Subcutaneous adipose tissue (tissue), 4 donors: Measurements from ENCODE around the gene MYZAP. TPM values are rescaled to one million over a fixed set of nuclear protein-coding genes. Genes with fewer than 3 reads are reported as not detected.

Experiments used
- CTCF ChIP-seq: fragments of 450-650 bp; IDR thresholded peaks from one replicate; pipeline ENCODE4 v1.5.1; 2016; ENCODE audit warnings: low read depth, mild to moderate bottlenecking, control low read depth, antibody characterized with exemption, moderate library complexity
- total RNA-seq, 4 donors: library from RNA; depleted of rRNA; stranded (reverse); fragments of >200 nt; gene quantifications; one replicate each; pipeline ENCODE4 v1.1.0, GENCODE V29; 2016

MYZAP gene
- total RNA-seq, 4 donors from 2014 or later: 22.5 to 31.8 (median 28.3) TPM

- TF ChIP-seq CTCF: no peak
Observed at GRCh38 chr15:57684491-57685151, 92.9 kb downstream of the MYZAP start.

- TF ChIP-seq CTCF: no peak
Observed at GRCh38 chr15:57685306-57686095, 93.8 kb downstream of the MYZAP start.

- no peak for TF ChIP-seq CTCF
Observed at GRCh38 chr15:57686657-57687056, 95.0 kb downstream of the MYZAP start.

- no peak for TF ChIP-seq CTCF
Observed at GRCh38 chr15:57690341-57690966, 98.8 kb downstream of the MYZAP start.

GRCh38 chr15:57691082-57691481 is 99.4 kb downstream of the MYZAP start:
- no peak for TF ChIP-seq CTCF

- no peak for TF ChIP-seq CTCF
Observed at GRCh38 chr15:57692709-57693108, 101.0 kb downstream of the MYZAP start.

- no peak for TF ChIP-seq CTCF
Observed at GRCh38 chr15:57694279-57694678, 102.6 kb downstream of the MYZAP start.
